CD4-positive, alpha-beta T cell treated with Interleukin-15 for 1 hour (primary cell): ENCODE data around the gene ZNF197.
A peak's percentile ranks its signal among the peaks of the same experiment; 100 is the strongest.
"Not testable (repeated sequence)": the region's sequence is repeated elsewhere in the genome, so short reads cannot be mapped to it uniquely, and the experiment has no call there.

ENCODE experiments used
- DNase-seq: peaks from one replicate; pipeline ENCODE4 v3.0.0-alpha.2; 2020

ZNF197 gene

DNA sequence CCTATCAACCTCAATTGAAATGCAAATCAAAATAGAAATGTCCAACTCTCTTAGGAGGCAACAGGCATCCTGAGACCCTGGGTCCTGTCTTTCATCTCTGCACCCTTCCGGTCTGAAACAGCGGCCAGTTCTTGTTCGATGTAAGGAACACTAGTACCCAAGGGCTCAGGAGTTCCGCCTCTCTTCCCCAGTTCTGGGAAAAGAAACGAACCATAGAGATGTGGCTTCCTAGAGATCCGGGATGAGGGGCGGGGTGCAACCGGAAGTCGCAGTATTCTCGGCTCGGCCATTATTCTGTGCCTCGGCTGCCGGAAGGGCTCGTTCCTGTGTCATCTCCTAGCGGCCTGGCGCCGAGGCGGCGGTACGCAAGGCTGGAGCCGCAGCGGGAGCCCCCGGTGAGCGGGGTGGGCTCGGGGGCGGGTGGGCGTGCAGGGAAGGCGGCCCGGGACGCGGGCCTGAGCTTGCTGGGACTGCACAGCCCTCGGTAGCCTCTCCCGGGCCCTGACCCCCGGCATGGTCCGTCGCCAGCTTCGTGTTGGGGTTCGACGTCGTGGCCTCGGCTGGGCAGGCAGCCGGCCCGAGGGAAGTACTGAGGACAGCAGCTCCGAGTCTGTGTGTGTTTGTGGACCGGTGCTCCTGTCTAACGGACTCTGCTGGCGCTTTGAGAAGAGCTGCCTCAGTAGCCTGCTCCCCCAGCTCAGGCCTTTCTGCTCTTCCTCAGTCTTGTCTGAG, at the start of gene ZNF197:
Gene ZNF197 (plus strand): TSS at position 288 of the 732 bp plus-strand sequence. CDS start 4,119 bp downstream, outside the sequence.
- peak; percentile 55 for DNase-seq

DNA sequence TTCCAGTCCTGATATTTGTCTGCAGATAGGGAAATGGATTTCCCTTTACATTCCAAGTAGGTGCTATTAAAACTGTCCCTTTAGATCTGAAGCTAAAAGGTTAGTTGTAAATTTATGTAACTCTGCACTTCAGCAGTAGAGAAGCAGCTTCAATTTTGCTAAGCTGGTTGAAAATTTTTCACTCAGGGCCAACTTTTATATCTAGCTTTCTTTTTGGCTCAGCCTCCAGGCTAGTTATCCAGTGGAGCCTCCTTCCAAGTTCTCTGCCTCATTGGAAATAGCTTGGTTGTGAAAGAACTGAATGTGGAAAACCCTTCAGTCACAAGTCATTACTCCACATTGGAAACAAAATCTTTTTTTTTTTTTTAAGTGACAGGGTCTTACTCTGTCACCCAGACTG, 48.2 kb upstream of the ZNF197 start:
- DNase-seq, result no peak

DNA sequence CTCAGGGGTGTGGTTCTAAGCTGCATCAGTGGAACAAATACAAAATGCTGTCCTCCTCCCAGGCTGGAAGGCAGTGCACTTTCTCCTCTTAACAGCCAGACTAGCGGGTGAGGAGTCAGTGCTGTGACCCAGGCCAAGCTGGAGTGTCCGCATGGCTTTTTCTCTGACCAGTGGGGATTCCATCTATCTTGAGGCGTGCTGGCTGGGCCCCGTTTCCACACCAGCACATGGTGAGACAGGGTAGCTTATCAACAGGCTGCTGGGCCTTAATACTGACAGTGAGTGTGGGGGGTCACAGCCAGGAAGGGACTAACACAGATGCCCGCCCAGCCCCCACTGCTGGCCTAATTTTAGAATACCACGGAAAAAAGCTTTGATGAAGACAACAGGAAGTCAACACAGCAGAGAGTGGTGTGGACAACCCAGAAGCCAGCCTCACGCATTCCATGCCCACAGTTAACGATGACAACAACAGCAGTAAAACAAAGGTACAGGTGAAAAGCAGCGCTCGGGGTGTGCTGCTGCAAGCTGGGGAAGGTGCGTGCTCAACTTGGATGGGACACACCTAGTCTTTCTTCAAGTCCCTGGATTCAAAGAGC, 47.4 kb upstream of the ZNF197 start:
- DNase-seq, result not testable (repeated sequence)

DNA sequence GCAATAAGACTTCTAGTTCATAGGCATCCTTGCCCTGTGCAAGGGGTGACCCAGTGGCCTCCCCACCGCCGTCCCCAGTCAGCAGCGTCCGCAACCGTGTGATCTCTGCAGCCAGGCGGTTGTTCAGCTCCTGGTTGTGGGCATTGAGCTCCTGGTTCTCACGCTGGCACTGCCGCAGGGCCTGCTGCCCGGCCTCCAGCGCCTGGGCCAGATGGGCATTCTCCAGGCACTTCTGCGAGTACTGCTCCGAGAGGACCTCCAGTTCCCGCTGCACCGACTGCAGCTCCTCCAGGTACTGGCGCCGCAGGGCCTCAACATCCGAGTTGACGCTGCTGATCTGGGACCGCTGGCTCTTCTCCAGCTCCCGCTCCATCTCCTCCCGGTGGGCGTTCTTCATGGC, 46.5 kb upstream of the ZNF197 start:
- not testable (repeated sequence) for DNase-seq

DNA sequence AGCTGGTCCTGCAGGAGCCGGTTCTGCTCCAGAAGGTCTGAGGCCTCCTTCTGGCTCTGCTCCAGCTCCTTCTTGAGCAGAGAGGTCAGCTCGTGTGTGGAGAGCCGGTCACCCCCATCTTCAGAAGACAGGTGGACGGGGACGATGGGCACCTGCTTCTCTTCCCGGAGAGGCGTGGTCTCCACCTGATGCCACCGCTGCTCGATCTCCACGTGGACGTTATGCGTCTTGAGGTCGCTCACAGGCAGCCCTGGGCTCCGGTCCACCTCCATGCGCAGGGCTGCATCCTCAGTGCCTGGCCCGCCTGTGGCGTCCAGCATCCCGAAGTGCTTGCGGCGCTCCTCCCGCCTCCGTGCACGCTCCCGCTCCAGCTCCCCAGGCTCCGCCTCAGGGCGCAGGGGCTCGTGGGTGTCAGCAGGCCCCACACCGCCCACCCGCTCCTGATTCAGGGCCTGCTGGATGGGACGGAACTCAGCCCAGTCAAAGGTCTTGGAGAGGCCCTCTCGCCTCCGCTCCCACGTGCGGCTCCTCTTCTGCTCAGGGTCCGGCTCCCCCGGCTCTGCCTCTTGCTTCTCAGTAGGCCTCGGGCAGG, 45.8 kb upstream of the ZNF197 start:
- DNase-seq, result not testable (repeated sequence)

DNA sequence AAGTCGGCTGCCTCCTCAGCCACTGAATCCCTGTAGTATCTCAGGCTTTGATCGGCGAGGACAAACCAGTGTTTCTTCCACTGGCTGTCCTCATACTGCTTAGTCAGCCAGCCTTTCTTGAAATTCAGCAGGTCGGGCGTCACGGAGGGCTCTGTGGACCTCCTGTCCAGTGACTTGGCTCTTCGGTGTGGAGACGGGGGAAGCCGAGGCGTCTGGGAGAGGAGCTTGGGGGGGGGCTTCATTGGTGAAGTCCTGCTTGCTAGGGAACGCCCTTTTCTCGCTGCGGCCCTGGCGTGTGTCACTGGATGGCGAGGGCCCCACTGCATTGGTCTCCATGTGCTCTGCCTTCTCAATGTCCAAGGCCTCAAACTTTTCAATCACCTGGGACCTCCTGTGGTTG, 45.1 kb upstream of the ZNF197 start:
- DNase-seq, result not testable (repeated sequence)

DNA sequence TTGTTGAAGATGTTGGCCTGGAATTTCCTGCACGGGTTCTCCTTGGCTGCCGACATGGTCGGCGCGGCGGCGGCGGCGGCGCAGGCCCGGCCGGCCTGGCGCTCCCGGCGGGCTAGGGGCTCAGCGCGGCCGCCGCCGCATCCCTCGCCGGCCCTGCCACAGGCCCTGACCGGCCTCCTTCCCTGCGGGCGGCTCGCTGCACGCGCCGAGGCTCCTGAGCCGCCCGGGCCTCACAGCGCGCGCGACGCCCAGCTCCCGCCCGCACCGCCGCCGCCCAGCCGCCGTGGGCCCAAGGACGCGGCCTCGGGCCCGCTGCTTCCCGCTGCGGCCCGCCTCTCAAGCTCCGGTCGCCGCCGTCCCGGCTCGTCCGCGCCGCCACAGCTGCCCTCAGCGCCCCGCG, 43.9 kb upstream of the ZNF197 start:
- not testable (repeated sequence) for DNase-seq

DNA sequence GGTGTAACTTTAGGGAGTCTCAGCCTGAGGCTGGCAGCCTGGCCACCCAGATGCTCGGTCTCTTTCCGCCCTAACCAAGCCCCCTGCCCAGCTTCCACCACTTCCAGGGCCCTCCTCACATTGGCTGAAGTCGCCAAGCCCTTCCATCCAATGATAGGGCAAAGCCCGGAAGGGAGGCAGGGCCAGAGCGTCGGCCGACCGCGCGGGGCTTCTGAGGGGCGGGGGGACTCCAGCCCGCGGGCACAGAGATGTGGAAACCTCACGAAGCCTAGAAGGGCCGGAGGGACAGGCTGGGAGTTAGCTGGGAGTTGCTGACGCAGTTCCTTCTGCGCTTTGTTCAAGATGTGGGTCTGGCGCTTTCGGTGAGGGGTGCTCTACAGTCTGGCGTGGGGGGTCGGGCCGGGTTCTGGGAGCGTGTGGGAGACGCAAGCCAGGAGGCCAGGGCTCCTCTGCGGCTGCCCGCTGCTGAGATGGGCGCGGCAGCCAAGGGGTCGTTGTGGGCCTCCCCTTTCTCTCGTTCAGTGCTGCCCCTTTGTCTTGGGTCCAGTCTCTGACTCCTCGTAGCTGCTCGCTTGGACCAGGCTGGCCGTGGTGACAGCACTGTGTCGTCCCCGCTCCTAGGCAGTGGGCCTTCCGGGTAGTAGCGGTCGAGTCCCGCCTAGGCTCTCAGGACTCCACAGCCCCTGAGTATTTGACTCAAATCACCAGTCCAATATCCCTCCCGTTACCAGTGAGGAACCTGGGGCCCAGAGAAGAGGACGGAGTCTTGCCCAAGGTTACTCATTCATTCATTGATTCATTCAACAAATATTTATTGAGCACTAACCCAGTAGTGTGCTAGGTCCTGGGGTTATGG, 40.0 kb upstream of the ZNF197 start, which contains the start of gene ZNF660:
Gene ZNF660 (plus strand): TSS at position 319 of the 856 bp plus-strand sequence. CDS start 9,230 bp downstream, outside the sequence.
- peak; percentile 27 for DNase-seq

DNA sequence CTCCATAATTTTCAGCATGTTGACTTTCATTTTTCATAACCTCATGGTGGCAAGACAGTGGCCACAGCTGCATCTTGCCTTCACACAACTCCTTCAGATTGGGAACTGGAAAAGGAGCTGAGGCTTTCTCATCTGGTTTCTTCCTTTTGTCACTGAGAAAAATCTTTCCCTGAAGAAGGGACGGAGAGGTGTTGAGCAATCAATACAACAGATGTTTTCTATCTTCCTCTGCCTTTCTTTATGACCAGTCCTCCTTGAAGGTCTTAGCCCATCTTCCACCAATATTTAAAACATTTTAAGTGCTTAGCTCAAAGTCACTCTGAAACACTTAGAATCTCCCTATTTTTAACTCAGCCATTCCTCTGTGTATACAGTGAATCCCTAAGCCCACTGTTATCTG, 28.2 kb upstream of the ZNF197 start:
- no peak for DNase-seq

DNA sequence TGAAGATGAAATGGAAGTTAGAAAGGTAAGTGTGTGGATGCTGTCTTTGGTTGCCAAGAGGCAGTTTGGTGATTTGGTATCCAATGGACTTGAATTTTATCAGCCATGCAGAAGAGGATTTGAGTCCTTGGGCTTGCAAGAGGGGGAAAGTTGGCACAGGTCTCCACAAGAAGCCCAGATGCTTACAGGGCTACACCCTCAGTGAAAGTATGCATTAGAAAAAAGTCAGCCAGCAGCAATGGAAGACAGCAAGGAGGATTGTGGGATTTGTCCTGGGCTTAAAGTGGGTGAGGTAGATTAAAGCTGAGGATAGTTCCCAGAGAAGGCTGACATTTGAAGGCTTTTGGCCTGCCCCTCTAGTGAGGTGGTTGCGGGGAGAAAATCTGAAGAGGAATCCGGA, 23.1 kb upstream of the ZNF197 start:
- DNase-seq, result no peak

DNA sequence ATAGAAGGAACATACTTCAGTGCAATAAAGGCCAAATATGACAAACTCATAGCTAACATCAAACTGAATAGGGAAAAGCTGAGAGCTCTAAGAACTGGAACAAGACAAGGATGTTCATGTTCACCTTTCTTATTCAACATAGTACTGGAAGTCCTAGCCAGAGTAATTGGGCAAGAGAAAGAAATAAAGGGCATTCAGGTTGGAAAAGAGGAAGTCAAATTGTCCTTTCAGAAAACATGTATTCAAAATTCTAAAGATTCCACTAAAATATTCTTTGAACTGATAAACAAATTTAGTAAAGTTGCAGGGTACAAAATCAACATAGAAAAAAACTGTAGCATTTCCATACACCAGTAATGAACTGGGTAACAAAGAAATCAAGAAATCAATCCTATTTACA, 12.2 kb upstream of the ZNF197 start:
- DNase-seq, result no peak

DNA sequence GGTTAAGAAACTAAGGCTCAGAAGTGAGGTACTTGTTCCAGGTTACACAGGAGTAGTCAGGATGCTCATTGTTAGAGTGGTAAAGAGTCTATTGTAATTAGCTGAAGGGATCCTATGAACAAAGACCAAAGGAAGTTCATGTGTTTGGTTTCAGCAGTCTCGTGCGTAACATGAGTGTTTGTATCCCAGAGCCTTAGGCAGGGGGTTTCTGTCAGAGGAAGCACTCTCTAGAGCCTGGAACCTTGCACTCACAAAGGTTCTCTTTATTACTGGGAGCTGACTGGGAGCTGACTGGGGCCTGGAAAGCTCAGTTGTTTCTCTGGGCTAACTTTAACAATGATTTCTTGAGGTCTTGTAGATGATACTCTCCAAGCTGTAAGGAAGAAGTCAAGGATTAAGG, 3.9 kb downstream of the ZNF197 start:
- DNase-seq, result no peak

DNA sequence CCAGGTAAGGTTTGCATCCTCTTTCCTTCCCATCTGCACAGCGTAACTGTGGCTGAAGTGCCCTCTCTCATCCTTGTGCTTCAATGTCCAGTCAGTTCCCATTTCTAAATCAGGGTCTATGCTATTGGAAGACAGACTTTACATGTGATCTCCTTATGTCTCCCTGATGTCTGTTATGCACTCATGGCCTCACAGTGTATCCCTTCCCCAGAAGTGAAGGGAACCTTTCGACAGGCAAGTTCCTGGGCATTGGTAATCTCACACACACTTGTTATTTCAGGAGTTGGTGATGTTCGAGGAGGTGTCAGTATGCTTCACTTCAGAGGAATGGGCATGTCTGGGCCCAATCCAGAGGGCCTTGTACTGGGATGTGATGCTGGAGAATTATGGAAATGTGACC, 7.4 kb downstream of the ZNF197 start:
- DNase-seq, result no peak

DNA sequence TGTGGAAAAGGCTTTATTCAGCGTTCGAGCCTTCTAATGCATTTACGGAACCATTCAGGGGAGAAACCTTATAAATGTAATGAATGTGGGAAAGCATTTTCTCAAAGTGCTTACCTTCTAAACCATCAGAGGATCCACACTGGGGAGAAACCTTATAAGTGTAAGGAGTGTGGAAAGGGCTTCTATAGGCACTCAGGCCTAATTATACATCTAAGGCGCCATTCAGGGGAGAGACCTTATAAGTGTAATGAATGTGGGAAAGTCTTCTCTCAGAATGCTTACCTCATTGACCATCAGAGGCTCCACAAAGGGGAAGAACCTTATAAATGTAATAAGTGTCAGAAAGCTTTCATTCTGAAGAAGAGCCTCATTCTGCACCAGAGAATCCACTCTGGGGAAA, 17.5 kb downstream of the ZNF197 start:
- no peak for DNase-seq

DNA sequence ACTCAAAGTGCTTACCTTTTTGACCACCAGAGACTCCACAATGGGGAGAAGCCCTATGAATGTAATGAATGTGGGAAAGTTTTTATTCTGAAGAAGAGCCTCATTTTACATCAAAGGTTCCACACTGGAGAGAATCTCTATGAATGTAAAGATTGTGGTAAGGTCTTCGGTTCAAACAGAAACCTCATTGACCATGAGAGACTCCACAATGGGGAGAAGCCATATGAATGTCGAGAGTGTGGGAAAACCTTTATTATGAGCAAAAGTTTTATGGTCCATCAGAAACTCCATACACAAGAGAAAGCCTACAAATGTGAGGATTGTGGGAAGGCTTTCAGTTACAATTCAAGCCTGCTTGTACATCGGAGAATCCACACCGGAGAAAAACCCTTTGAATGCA, 18.2 kb downstream of the ZNF197 start:
- DNase-seq, result no peak

DNA sequence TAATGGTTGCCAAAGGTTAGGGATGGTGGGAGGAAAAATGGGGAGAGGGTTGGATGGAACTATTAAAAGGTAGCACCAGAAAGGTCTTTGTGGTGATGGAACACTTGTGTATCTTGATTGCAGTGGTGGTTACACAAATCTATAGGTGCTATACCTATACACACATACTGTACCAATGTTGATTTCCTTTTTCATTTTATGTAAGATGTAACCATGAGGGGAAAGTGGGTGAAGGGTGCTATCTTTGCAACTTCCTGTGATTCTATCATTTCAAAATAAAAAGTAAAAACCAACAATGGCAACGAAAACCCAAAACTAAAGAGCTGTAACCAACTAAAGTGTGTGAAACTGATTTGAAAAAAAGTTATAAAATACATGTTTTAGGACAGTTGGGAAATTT, 22.9 kb downstream of the ZNF197 start:
- DNase-seq, result no peak

DNA sequence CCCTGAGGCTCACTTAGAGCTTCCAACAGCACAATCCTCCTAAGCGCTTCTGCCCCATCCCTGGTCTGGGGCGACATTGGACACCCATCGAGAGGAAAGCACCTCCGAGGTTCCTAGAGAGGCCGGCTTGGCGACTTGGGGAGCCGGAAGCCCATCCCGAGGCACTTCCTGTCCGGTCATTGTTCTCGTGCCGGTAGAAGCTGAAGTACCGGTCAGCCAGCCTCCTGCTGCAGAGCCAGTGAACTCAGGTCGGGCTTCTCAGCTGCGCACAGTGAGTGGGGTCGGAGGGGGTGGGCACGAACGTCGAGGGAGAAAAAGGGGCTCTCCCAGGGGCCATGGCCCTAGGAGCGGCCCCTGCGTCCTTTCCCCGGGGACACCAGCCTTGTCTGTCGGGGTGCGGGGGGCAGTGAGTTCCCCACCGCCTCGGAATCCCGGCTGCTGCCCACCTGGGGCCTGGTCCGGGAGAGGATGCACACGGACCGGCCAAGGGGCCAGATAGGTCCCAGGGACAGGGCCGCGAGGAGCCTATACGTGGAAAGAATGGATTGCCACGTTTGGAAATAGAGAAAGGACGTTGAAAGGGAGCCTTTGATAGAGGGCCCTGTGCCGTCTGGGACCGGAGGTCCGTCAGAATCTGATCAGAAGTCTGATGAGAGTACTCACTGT, 23.9 kb downstream of the ZNF197 start, which contains the start of gene ZNF35:
Gene ZNF35 (plus strand): TSS at position 169 of the 666 bp plus-strand sequence. CDS start 2,336 bp downstream, outside the sequence.
- peak; percentile 52 for DNase-seq

DNA sequence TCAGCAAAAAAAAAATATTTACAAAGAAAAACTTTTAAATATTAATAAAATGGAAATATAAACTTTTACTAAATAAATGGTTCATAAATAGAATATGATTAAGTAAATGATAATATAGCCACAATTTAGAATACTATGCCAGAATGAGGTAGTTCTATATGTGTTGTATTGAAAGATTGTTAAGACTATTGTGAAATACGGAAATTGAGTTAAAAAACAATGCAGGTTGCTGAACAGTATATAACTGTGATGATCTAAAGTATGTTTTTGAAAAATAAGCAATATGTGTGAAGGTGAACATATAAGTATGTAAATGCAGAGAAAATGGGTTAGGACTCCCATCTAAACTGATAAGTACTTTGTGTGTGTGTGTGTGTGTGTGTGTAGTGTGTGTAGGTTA, 24.9 kb downstream of the ZNF197 start:
- no peak for DNase-seq

DNA sequence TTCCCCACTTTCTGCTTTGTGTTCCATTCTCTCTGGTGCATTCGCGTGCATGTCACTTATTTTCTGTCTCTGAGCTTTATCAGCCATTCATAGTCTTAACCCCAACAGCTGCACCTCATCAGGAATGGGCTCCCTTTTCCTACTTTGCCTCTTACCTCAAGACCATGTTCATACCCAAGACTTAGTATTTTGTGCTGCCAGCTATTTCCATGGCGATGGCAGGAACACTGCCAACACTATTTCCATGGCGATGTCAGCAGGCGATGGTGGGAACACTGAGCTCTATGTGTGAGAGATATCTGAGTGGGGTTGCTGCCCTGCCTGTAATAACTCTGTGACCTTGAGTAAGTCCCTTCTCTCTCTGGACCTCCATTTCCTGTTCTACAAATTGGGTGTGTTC, 29.2 kb downstream of the ZNF197 start:
- DNase-seq, result no peak

DNA sequence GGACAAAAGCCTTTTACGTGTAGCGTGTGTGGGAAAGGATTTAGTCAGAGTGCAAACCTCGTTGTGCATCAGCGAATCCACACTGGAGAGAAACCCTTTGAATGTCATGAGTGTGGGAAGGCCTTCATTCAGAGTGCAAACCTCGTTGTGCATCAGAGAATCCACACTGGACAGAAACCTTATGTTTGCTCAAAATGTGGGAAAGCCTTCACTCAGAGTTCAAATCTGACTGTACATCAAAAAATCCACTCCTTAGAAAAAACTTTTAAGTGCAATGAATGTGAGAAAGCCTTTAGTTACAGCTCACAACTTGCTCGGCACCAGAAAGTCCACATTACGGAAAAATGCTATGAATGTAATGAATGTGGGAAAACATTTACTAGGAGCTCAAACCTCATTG, 34.2 kb downstream of the ZNF197 start:
- DNase-seq, result no peak

DNA sequence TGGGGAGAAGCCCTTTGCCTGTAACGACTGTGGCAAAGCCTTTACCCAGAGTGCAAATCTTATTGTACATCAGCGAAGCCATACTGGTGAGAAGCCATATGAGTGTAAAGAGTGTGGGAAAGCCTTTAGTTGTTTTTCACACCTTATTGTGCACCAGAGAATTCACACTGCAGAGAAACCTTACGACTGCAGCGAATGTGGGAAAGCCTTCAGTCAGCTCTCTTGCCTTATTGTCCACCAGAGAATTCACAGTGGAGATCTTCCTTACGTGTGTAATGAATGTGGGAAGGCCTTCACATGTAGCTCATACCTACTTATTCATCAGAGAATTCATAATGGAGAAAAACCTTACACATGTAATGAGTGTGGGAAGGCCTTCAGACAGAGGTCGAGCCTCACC, 34.6 kb downstream of the ZNF197 start:
- DNase-seq, result no peak

DNA sequence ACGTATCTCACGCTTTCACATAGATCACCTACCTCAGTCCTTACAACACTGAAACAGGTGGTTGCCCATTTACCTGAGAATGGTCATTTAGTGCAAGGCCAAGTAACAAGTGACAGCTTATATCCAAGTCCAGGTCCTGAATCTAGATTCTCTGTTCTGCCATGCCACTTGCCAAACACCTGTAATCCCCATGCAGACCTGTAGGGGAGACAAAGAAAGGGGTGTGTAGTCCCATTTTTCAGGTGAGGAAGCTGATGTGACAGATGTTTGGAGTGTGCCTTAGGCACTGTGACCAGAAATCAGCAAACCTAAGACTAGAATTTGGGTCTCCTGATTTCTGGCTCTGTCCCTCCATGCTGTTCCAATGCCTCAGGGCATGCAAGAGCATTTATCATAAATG, 36.4 kb downstream of the ZNF197 start:
- no peak for DNase-seq

DNA sequence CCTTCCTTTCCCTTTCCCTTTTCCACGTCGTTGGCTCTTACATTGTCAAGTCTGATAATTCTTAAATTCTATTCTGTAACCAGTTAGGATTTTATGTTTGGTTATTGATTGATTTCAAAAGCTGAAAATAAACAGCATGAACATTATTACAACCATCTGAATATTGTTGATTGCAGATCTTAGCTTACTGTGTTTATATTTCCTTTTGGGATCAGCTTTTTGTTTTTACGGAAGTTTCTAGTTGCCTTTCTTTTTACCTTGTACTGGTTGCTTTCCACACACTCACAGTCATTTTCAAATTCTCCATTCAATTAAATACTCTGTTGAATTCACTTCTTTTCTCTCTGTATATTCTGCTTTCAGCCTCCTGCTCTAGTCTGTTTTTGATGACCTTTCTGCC, 40.3 kb downstream of the ZNF197 start:
- no peak for DNase-seq
